ENCODE data around the gene UMAD1. TPM values are rescaled to one million over a fixed set of nuclear protein-coding genes. Genes with fewer than 3 reads are reported as not detected.
A peak's percentile ranks its signal among the peaks of the same experiment; 100 is the strongest.

The UMAD1 gene
- total RNA-seq, 2 donors from 2014 or later: 9.3 to 11.4 TPM

- H3K4me1 Mint-ChIP-seq (ENCODE audit: low read depth in 2 of 2): peaks cover 6 to 18% of the 10 kb centered on the region in 2 donors
- no peaks in the 10 kb centered on the region for H3K36me3 Mint-ChIP-seq
- DNase-seq (ENCODE audit: low spot score): no peak
- ATAC-seq: no peak
- no peak overlapping the region for H3K4me3 Mint-ChIP-seq
- no peaks in the 10 kb centered on the region for H3K9me3 Mint-ChIP-seq
- H3K27me3 Mint-ChIP-seq: no peaks in the 10 kb centered on the region
- H3K27ac Mint-ChIP-seq: no peak overlapping the region
Observed at GRCh38 chr7:7705318-7705717, 64.8 kb downstream of the UMAD1 start.

DNA sequence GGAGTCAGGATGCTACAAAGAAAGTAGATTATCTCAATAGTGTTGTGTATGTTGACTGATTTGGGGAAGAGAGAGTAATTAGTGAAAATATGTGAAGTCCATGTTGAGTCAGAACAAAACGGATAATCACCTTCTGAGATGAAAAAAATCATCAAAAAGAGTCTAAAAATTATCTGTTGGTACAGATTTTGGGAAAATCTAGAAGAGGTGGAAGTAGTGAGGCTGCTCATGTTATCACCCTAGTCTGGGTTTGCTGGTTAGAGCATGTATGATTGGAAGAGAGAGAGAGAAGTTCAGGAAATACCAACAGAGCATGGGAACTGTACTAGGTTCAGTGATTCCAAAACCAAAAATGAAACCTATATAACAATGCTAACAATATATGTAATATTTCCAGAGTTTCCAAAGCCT, 65.6 kb downstream of the UMAD1 start:
- DNase-seq (ENCODE audit: low spot score) (no peak), ATAC-seq (peak in 1 of 2 donors; percentile 66)
- Mint-ChIP-seq H3K4me1 (ENCODE audit: low read depth in 2 of 2) (peaks cover 11 to 18% of the 10 kb centered on the region in 2 donors), H3K36me3 (no peaks in the 10 kb centered on the region), H3K27me3 (no peaks in the 10 kb centered on the region), H3K4me3 (peak overlapping the region; percentile 25), H3K27ac (peak overlapping the region in 1 of 2 donors; percentile 53), H3K9me3 (no peaks in the 10 kb centered on the region)

DNA sequence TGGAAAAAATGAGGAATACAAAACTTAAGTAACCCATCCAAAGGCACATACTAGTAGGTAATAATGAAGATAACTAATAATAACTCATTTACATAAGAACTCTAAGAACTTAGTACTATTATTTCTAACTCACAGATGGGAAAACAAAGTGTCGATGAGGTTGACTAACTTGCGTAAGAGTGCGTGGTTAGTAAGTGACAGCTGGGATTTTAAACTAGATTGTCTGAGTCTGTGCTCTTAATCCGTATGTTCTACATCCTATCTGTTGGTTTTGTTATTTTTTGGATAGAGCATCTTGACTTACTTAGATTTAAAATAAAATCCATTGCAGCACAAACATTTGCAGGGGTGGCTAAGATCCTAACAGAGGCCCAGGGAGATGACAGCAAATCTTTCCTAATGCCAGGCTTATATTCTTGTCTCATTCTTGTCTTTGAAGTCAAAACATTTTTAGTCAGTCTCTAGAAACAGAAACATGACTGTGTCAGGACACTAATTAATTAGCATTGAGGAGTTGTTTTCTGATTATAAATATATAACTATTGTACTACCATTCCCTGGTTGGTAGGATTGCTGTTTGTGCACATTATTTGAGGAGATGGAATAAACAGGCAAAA, 66.1 kb downstream of the UMAD1 start:
- H3K9me3 Mint-ChIP-seq: no peaks in the 10 kb centered on the region
- DNase-seq (ENCODE audit: low spot score): no peak
- H3K4me1 Mint-ChIP-seq (ENCODE audit: low read depth in 2 of 2): peaks cover 11 to 16% of the 10 kb centered on the region in 2 donors
- H3K27me3 Mint-ChIP-seq: no peaks in the 10 kb centered on the region
- no peak overlapping the region for H3K4me3 Mint-ChIP-seq
- ATAC-seq: no peak
- no peak overlapping the region for H3K27ac Mint-ChIP-seq
- H3K36me3 Mint-ChIP-seq: no peaks in the 10 kb centered on the region

- H3K27ac Mint-ChIP-seq: no peak overlapping the region
- no peak for ATAC-seq
- no peak overlapping the region for H3K4me3 Mint-ChIP-seq
- peaks cover 11 to 13% of the 10 kb centered on the region in 2 donors for H3K4me1 Mint-ChIP-seq (ENCODE audit: low read depth in 2 of 2)
- no peaks in the 10 kb centered on the region for H3K36me3 Mint-ChIP-seq
- H3K27me3 Mint-ChIP-seq: no peaks in the 10 kb centered on the region
- no peak for DNase-seq (ENCODE audit: low spot score)
- H3K9me3 Mint-ChIP-seq: no peaks in the 10 kb centered on the region
Observed at GRCh38 chr7:7707246-7707645, 66.7 kb downstream of the UMAD1 start.

DNA sequence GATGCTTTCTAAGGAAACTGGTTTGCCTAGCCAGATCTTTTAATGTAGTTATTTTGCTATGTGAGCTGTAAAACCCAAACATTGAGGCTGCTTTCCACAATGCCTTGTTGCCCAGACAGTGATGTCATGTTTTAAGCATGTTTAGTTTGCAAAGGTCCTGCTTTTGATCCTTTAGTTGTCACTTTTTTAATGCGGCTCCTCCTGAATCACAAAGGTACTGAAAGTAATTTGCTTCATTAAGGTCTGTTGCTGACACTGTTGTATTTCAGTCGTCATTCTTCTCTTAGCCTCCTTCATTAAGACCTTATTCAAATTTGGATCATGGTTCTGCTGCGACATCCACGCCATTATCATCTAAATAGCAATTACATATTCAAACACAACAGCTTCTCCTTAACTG, 67.3 kb downstream of the UMAD1 start:
- H3K4me3 Mint-ChIP-seq: no peak overlapping the region
- no peaks in the 10 kb centered on the region for H3K27me3 Mint-ChIP-seq
- H3K4me1 Mint-ChIP-seq (ENCODE audit: low read depth in 2 of 2): peaks cover 11 to 13% of the 10 kb centered on the region in 2 donors
- no peak for DNase-seq (ENCODE audit: low spot score)
- no peak overlapping the region for H3K27ac Mint-ChIP-seq
- no peaks in the 10 kb centered on the region for H3K36me3 Mint-ChIP-seq
- no peak for ATAC-seq
- no peaks in the 10 kb centered on the region for H3K9me3 Mint-ChIP-seq

- DNase-seq (ENCODE audit: low spot score) (no peak), ATAC-seq (no peak)
- Mint-ChIP-seq H3K27me3 (no peaks in the 10 kb centered on the region), H3K27ac (no peak overlapping the region), H3K9me3 (no peaks in the 10 kb centered on the region), H3K4me3 (no peak overlapping the region), H3K4me1 (ENCODE audit: low read depth in 2 of 2) (peaks cover 11 to 18% of the 10 kb centered on the region in 2 donors), H3K36me3 (no peaks in the 10 kb centered on the region)
Observed at GRCh38 chr7:7709291-7709690, 68.7 kb downstream of the UMAD1 start.

DNA sequence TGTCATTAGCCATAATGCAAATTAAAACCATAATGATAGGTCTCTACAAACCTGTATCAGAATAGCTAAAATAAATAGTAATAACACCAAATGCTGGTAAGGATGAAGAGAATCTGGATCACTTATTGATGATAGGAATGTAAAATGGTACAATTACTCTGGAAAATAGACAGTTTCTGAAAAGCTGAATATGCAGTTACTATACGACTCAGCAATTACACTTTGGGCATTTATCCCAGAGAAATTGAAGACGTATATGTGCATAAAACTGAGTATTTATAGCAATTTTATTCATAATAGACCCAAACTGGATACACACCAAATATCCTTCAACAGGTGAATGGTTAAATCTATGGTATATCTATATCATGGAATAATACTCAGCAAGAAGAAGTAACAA, 69.9 kb downstream of the UMAD1 start:
- no peak overlapping the region for H3K27ac Mint-ChIP-seq
- no peaks in the 10 kb centered on the region for H3K9me3 Mint-ChIP-seq
- H3K4me1 Mint-ChIP-seq (ENCODE audit: low read depth in 2 of 2): peaks cover 11 to 18% of the 10 kb centered on the region in 2 donors
- no peaks in the 10 kb centered on the region for H3K36me3 Mint-ChIP-seq
- no peaks in the 10 kb centered on the region for H3K27me3 Mint-ChIP-seq
- DNase-seq (ENCODE audit: low spot score) (no peak), ATAC-seq (no peak)
- H3K4me3 Mint-ChIP-seq: no peak overlapping the region

DNA sequence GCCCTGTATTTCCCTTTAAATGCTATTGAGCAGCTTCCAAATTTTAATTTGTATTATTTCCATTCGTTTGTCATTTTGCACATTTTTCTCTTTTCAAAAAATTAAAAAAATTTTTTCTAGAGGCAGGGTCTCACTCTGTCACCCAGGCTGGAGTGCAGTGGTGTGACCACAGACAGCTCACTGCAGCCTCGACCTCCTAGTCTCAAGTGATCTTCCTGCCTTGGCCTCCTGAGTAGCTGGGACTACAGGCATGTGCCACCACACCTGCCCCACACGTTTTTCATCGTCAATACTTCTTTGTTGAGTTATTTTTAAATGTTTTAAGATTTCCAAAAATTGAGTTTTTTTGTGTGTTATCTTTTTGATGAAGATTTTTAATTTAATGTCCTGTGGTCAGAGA, 73.2 kb downstream of the UMAD1 start:
- Mint-ChIP-seq H3K4me3 (no peak overlapping the region), H3K36me3 (no peaks in the 10 kb centered on the region), H3K4me1 (ENCODE audit: low read depth in 2 of 2) (peaks cover 4 to 12% of the 10 kb centered on the region in 2 donors), H3K27ac (no peak overlapping the region), H3K27me3 (no peaks in the 10 kb centered on the region), H3K9me3 (no peaks in the 10 kb centered on the region)
- DNase-seq (ENCODE audit: low spot score) (no peak), ATAC-seq (no peak)

GRCh38 chr7:7718492-7718891, 77.9 kb downstream of the UMAD1 start, which contains the start of gene RPA3:
TSS of gene RPA3 (minus strand) at chr7:7718607. CDS start at chr7:7640418, 78,189 bp downstream.
- ATAC-seq: no peak
- DNase-seq (ENCODE audit: low spot score): no peak
- Mint-ChIP-seq H3K9me3 (no peaks in the 10 kb centered on the region), H3K4me1 (ENCODE audit: low read depth in 2 of 2) (peaks cover 16 to 28% of the 10 kb centered on the region in 2 donors), H3K36me3 (no peaks in the 10 kb centered on the region), H3K27me3 (no peaks in the 10 kb centered on the region), H3K27ac (peak within 1 kb of the TSS; percentile 37 to 39), H3K4me3 (peak within 1 kb of the TSS; percentile 56)

DNA sequence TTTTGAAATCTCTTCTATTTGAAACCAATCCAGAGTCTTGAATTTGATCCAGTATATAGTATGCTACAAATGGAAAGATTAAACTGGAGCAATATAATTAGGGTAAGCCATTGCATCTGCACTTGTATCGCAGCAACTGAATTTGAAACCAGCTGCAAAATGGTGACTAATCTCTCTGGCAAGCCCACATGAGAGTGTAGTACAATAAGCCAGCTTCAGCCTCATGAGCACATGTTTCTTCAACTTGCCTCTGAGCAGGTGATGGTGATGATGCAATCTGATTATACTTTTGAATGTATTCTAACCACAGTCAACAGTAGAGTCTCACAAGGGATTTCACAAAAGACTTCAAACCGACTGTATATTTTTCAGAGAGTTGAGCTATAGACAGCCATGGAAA, 78.7 kb downstream of the UMAD1 start:
- no peak for DNase-seq (ENCODE audit: low spot score)
- H3K36me3 Mint-ChIP-seq: no peaks in the 10 kb centered on the region
- peak overlapping the region; percentile 37 to 39 for H3K27ac Mint-ChIP-seq
- no peaks in the 10 kb centered on the region for H3K9me3 Mint-ChIP-seq
- peak; percentile 91 to 97 for ATAC-seq
- peaks cover 16 to 26% of the 10 kb centered on the region in 2 donors for H3K4me1 Mint-ChIP-seq (ENCODE audit: low read depth in 2 of 2)
- no peaks in the 10 kb centered on the region for H3K27me3 Mint-ChIP-seq
- H3K4me3 Mint-ChIP-seq: peak overlapping the region; percentile 56

DNA sequence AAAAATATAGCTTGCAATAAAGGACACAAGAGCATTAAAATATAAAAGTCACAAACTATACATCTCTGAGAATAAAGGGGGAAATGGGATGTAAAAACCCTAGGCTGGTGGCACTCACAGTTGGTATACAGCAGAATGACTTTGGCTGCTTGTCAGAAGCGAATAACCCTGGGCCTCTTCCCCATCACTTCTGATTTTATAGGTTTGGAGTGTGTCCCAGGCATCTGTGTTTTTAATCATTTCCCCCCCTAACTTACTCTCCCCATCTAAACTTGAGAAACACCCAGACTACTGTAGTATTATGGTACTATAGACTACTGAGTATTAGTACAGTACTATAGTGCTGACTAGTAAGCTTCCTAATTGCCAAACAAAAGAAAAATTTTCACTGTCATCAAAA, 79.6 kb downstream of the UMAD1 start:
- DNase-seq (ENCODE audit: low spot score) (no peak), ATAC-seq (no peak)
- Mint-ChIP-seq H3K27ac (peak overlapping the region in 1 of 2 donors; percentile 7), H3K36me3 (no peaks in the 10 kb centered on the region), H3K27me3 (no peaks in the 10 kb centered on the region), H3K4me3 (peak overlapping the region; percentile 22), H3K9me3 (no peaks in the 10 kb centered on the region), H3K4me1 (ENCODE audit: low read depth in 2 of 2) (peaks cover 16 to 26% of the 10 kb centered on the region in 2 donors)

DNA sequence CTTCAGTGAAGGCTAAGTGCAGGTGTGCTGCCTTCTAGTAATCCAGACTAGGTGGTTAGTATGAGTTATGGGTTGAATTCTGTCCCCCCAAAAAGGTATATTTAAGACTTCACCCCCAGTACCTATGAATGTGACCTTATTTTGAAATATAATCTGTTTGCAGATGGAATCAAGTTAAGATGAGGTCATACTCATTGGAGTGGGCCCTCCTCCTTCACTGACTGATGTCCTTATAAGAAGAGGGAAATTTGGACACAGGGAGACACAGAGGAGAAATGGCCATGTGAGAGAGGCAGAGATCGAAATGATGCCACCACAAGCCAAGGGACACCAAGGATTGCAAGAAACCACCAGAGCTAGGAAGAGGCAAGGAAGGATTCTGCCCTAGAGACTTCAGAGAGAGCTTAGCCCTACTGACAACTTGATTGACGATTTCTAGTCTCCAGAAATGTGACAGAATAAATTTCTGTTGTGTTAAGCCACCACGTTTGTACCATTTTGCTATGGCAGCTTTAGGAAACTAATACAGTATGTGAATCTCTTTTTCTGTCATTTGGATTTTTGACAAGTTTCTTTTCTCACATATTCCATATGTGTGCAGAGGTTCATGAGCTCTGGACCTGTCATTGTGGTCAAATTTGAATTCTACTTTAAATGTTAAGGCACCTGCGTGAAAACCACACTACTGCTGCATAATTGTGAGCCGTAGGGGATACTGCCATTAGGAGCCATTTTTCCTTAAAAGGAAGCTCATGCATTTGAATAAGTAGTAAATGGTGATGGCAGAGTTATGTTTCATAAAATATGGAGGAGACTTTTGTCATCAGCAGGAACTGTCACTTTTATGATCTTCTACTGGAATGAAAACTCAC, 80.4 kb downstream of the UMAD1 start:
- ATAC-seq (peak; percentile 24 to 25), DNase-seq (ENCODE audit: low spot score) (no peak)
- no peaks in the 10 kb centered on the region for H3K9me3 Mint-ChIP-seq
- no peaks in the 10 kb centered on the region for H3K27me3 Mint-ChIP-seq
- peaks cover 16 to 26% of the 10 kb centered on the region in 2 donors for H3K4me1 Mint-ChIP-seq (ENCODE audit: low read depth in 2 of 2)
- H3K4me3 Mint-ChIP-seq: no peak overlapping the region
- no peaks in the 10 kb centered on the region for H3K36me3 Mint-ChIP-seq
- peak overlapping the region in 1 of 2 donors; percentile 7 for H3K27ac Mint-ChIP-seq

DNA sequence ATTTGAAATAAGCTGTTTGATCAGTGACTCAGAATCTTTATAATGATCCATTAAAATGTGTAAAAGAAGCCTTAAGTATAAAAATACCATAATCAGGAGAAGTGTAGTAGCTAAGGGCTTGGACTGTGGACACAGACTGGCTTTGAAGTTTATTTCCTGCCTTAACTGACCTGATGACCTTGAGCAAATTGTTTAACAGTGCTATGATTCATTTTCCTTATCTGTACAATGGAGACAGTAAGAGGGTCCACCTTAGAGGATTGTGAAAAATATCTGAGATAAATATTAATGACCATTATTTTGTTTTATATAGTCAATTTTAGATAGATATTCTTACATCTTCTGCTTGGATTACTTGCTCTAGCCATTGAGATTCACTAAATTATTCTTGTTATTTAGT, 91.2 kb downstream of the UMAD1 start:
- DNase-seq (ENCODE audit: low spot score): no peak
- H3K36me3 Mint-ChIP-seq: no peaks in the 10 kb centered on the region
- H3K27ac Mint-ChIP-seq: no peak overlapping the region
- no peak overlapping the region for H3K4me3 Mint-ChIP-seq
- no peaks in the 10 kb centered on the region for H3K9me3 Mint-ChIP-seq
- ATAC-seq: no peak
- peaks cover 0 to 4% of the 10 kb centered on the region in 2 donors for H3K4me1 Mint-ChIP-seq (ENCODE audit: low read depth in 2 of 2)
- H3K27me3 Mint-ChIP-seq: no peaks in the 10 kb centered on the region

DNA sequence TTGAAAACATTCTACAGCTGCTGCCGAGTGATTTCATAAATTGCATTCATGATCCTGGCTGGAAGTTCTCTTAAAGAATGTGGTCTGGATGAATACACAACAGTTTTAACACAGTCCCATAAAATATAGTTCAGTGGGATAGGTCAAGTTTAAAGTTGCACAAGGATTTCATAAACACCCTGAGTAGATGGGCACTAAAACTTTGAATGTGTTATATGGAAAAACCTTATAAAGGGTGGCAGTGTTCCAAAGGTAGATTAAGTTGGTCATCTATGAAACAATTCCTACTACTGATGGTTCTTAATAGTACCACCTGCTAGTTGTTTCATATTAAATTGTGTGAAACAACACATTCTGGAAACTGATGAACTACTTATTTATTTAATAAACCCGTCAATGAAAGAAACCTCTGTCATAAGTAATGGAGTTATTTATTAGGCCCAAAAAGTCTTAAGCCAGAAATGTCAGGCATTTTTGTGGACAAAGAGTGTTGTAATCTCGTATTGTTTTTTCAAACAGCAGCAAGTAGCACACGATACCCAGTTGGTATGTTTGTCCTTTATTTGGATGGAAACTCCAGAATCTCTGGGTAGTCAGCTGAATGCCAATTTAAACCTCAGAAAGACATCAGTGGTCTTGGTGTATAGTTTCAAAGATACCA, 92.2 kb downstream of the UMAD1 start:
- no peaks in the 10 kb centered on the region for H3K36me3 Mint-ChIP-seq
- H3K9me3 Mint-ChIP-seq: no peaks in the 10 kb centered on the region
- peaks cover 0 to 4% of the 10 kb centered on the region in 2 donors for H3K4me1 Mint-ChIP-seq (ENCODE audit: low read depth in 2 of 2)
- no peak overlapping the region for H3K27ac Mint-ChIP-seq
- H3K4me3 Mint-ChIP-seq: no peak overlapping the region
- DNase-seq (ENCODE audit: low spot score) (no peak), ATAC-seq (no peak)
- H3K27me3 Mint-ChIP-seq: no peaks in the 10 kb centered on the region

Measured in natural killer cell treated with Interleukin-12 subunit alpha and Interleukin-12 subunit beta and Interleukin-15 and Interleukin-18, amount 100 ng/mL, for 72 hours (primary cell).